ENCODE results near the gene GRM4.

GRM4 gene

GRCh38 chr6:34029489-34030280 is 116.2 kb downstream of the GRM4 start:
- no peak for DNase-seq
- H3K4me3 Mint-ChIP-seq: no peak overlapping the region
- H3K27ac Mint-ChIP-seq: no peak overlapping the region
- CTCF ChIA-PET: interaction anchor here (1.0 to 8.4 kb wide), 3 partner anchors 177 to 266 kb away, joined by 3 to 167 read pairs (median 118); no protein-coding TSS in a partner anchor
- no peaks in the 10 kb centered on the region for H3K4me1 Mint-ChIP-seq
- no peaks in the 10 kb centered on the region for H3K36me3 Mint-ChIP-seq
- peaks cover 20% of the 10 kb centered on the region for H3K27me3 Mint-ChIP-seq
- no peaks in the 10 kb centered on the region for H3K9me3 Mint-ChIP-seq

DNA sequence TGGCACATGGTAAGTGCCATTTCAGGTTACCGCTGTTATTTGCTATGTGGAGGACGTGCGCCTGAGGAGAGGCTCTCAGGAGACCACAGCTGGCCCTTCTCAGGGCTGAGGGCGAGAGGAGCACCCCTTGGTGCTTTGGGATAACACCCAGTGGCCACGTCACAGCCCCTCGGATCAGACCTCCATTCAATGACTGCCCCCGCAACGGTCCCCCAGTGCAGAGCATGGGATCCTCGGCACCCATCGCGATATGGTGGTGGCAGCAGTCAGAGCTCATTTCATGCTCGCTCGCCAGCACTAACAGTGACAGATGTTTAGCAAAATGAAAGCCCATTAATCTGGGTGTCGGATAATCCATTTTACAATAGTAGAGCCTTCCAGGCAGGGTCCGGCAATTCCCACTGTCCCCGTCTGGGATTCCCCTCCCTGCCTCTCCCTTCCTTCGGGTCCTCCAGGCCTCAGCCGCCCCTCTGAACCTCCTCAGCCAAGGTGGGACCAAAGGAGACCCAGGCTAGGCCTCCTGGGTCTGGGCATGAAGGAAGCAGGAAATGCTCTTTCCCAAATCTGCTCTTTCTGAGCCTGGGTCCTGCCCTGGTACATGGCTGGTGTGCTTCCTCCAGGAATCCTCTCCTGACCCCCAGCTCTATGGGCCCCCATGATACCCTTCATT is 117.1 kb downstream of the GRM4 start:
- H3K27me3 Mint-ChIP-seq: peaks cover 16% of the 10 kb centered on the region
- no peaks in the 10 kb centered on the region for H3K4me1 Mint-ChIP-seq
- H3K9me3 Mint-ChIP-seq: no peaks in the 10 kb centered on the region
- CTCF ChIA-PET: interaction anchor here (1.2 to 8.4 kb wide), 6 partner anchors 176 to 317 kb away, joined by 4 to 167 read pairs (median 14); partner anchors contain the start of gene UQCC2
- H3K4me3 Mint-ChIP-seq: no peak overlapping the region
- no peak for DNase-seq
- no peak overlapping the region for H3K27ac Mint-ChIP-seq
- H3K36me3 Mint-ChIP-seq: no peaks in the 10 kb centered on the region

- H3K36me3 Mint-ChIP-seq: no peaks in the 10 kb centered on the region
- H3K9me3 Mint-ChIP-seq: no peaks in the 10 kb centered on the region
- CTCF ChIA-PET: interaction anchor here (0.6 to 8.4 kb wide), 21 partner anchors 9 to 316 kb away, joined by 3 to 167 read pairs (median 6); partner anchors contain the start of gene UQCC2
- DNase-seq: no peak
- H3K4me3 Mint-ChIP-seq: no peak overlapping the region
- no peaks in the 10 kb centered on the region for H3K4me1 Mint-ChIP-seq
- peaks cover 14% of the 10 kb centered on the region for H3K27me3 Mint-ChIP-seq
- no peak overlapping the region for H3K27ac Mint-ChIP-seq
These were observed 117.9 kb downstream of the GRM4 start for GRCh38 chr6:34027939-34028441.

- Mint-ChIP-seq H3K27me3 (peaks cover 18% of the 10 kb centered on the region), H3K27ac (no peak overlapping the region), H3K36me3 (no peaks in the 10 kb centered on the region), H3K9me3 (no peaks in the 10 kb centered on the region), H3K4me3 (no peak overlapping the region), H3K4me1 (no peaks in the 10 kb centered on the region)
- CTCF ChIA-PET: interaction anchor here (0.6 to 8.4 kb wide), 21 partner anchors 9 to 316 kb away, joined by 3 to 167 read pairs (median 6); partner anchors contain the start of gene UQCC2
- peak; percentile 74 for DNase-seq
These were observed 118.4 kb downstream of the GRM4 start for GRCh38 chr6:34027445-34027936.

- no peak for DNase-seq
- CTCF ChIA-PET: interaction anchor here (0.5 to 8.4 kb wide), 9 partner anchors 11 to 510 kb away, joined by 3 to 167 read pairs (median 4); partner anchors contain the start of gene UQCC2
- H3K9me3 Mint-ChIP-seq: no peaks in the 10 kb centered on the region
- no peak overlapping the region for H3K4me3 Mint-ChIP-seq
- no peaks in the 10 kb centered on the region for H3K4me1 Mint-ChIP-seq
- no peaks in the 10 kb centered on the region for H3K36me3 Mint-ChIP-seq
- no peak overlapping the region for H3K27ac Mint-ChIP-seq
- H3K27me3 Mint-ChIP-seq: peaks cover 24% of the 10 kb centered on the region
These were observed 120.0 kb downstream of the GRM4 start for GRCh38 chr6:34025861-34026260.

DNA sequence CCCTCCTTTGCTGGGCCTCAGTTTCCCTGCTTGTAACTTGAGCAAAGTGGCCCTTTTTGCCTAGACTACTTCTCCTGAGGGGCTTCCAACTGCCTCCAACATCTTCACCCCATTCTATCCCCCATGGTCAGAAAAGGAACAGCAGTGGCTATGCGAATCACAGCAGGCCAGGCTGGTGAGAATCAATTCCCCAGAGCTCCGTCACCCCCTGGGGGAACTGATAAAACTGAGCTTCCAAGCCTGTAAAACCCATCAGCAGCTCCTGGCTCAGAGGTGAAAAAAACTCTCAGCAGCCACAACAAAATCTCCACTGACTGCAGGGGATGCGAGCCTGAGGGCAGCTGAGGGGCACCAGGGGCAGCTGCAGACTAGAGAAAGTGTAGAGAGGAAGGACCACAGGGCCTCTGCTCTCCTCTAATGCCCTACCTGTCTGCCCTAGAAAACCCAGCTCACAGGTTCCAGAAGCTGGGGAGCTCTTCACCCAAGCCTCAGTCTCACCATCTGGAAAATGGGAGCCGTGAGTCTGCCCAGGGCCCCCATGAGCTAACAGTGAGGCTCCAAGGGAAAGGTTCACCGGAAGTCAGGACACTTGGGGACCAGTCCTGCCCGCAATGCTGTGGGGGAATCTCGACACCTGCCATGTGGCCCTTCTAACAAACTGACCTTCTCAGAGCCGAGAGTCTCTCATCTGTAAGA is 120.6 kb downstream of the GRM4 start:
- DNase-seq: no peak
- H3K9me3 Mint-ChIP-seq: no peaks in the 10 kb centered on the region
- no peak overlapping the region for H3K4me3 Mint-ChIP-seq
- H3K4me1 Mint-ChIP-seq: no peaks in the 10 kb centered on the region
- CTCF ChIA-PET: interaction anchor here (0.5 to 8.4 kb wide), 10 partner anchors 121 to 509 kb away, joined by 3 to 167 read pairs (median 4); partner anchors contain the start of gene UQCC2
- no peaks in the 10 kb centered on the region for H3K36me3 Mint-ChIP-seq
- H3K27me3 Mint-ChIP-seq: peaks cover 24% of the 10 kb centered on the region
- H3K27ac Mint-ChIP-seq: no peak overlapping the region

DNA sequence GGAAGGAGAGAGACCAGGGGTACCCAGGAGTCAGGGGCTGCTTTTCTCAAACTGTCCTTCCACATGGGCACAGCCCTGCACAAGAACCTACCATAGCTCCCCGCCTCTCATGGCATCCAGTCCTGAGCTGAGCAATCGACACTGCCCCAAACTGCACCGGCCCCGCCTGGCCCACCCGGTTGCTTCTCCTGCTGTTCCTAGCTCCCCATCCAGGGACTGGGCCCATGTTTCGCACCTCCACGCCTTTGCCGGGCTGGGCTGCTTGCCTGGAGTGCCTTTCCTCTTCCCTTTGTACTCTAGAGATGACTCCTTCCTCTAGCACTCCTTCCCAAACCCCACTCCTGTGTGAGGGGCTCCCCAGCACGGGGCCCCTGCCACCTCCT is 123.0 kb downstream of the GRM4 start:
- peaks cover 19% of the 10 kb centered on the region for H3K27me3 Mint-ChIP-seq
- no peak for DNase-seq
- no peak overlapping the region for H3K27ac Mint-ChIP-seq
- H3K4me3 Mint-ChIP-seq: no peak overlapping the region
- no peaks in the 10 kb centered on the region for H3K36me3 Mint-ChIP-seq
- no peaks in the 10 kb centered on the region for H3K9me3 Mint-ChIP-seq
- CTCF ChIA-PET: interaction anchor here (8.4 kb wide), 1 partner anchor 253 kb away, joined by 167 read pairs; no protein-coding TSS in a partner anchor
- H3K4me1 Mint-ChIP-seq: no peaks in the 10 kb centered on the region

DNA sequence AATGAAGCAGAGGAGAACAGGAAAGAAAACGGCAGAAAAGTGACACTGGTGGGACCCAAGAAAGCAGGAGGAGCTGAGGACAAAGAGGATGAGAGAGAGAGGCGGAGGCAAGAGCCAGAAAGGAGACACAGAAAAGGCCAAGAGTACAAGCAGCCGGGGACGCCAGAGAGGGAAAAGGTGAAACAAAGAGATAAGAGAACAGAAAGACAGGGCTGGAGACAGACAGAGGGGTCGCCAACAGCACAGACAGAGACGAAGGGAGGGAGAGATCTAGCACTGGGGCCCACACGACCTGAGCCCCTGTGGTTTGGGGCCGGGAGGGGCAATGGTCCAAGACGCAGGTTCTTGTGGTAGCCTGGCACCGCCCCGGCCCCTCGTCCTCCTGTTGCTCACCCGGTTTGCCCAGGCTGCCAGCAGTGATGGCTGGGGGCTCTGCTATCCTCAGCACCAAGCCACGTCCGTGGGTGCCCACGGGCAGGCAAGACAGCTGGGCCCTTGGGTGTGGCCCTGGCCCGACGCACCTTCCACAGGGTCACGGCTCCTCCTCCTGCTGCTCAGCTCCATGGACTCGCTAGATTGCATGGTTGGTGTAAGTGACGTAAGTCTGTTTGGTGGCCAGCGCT is 123.5 kb downstream of the GRM4 start:
- CTCF ChIA-PET: interaction anchor here (8.4 kb wide), 1 partner anchor 253 kb away, joined by 167 read pairs; no protein-coding TSS in a partner anchor

DNA sequence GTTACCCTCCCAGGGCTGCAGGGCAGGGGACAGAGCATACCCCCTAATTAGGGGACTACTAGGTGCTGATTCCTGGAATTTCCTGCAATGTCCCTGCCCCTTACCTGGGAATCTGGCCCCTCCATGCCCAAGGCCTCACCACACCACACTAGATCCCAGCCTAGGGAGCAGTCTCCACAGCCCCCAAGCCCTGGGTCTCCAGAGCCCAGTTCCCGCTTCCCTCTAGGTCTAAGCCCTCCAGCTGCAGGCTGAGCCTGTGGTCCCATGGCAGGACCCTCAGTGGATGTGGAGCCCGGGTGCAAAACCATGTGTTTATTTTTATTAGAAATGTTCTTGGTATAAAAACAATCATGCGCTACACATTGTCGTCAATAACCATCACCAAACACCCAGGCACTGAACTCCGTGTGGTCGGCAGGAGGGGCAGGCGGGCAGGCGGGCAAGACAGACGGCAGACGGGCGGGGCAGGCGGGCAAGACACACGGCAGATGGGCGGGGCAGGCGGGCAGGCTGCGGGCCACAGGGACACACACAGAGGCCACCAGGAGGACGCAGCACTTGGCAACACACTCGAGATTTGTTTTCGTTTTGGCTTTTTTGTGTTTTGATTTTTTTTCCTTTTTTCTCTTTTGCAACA is 124.2 kb downstream of the GRM4 start:
- no peak overlapping the region for H3K4me3 Mint-ChIP-seq
- CTCF ChIA-PET: no interaction called here

More for the DNA sequence above, 123.5 kb downstream of the GRM4 start:
- no peak for DNase-seq
- Mint-ChIP-seq H3K27me3 (peaks cover 19% of the 10 kb centered on the region), H3K36me3 (no peaks in the 10 kb centered on the region), H3K27ac (no peak overlapping the region), H3K4me1 (no peaks in the 10 kb centered on the region), H3K4me3 (no peak overlapping the region), H3K9me3 (no peaks in the 10 kb centered on the region)

DNA sequence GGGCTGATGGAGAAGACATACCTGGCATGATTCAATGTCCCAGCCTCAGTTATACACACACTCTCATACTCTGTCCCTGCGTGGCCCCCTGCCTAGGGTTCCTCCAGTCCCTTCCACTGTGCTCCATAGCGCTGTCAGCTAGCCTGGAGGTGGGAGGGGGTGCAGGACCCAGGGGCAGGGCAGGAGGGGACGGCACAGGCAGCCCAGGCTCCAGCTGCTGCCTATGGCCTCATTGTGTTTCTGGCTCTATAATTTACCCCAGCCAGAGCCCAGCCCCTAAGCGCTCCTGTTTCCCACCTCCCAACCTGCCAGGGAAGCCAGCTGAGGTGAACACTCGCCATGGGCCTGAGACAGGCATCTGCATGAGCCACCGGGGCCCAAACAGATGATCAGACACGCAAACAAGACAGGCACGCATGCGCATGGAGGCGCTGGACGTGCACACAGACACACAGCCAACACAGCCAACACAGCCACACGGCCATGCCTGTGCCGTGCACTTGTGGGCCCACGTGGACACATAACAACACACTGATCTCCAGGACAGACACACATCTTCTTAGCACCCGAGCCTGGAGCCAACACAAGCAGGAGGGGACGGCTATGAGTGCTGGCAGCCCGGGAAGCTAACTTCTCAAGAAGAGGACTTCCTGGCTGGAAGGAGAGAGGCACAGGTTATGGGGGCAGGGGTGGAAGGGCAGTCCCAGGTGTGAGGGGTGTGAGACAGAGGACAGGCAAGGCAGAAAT is 124.9 kb downstream of the GRM4 start:
- H3K9me3 Mint-ChIP-seq: no peaks in the 10 kb centered on the region
- H3K27me3 Mint-ChIP-seq: peaks cover 16% of the 10 kb centered on the region
- no peaks in the 10 kb centered on the region for H3K36me3 Mint-ChIP-seq
- no peak overlapping the region for H3K4me3 Mint-ChIP-seq
- CTCF ChIA-PET: no interaction called here
- H3K27ac Mint-ChIP-seq: no peak overlapping the region
- no peaks in the 10 kb centered on the region for H3K4me1 Mint-ChIP-seq
- no peak for DNase-seq

More for the DNA sequence above, 124.2 kb downstream of the GRM4 start:
- DNase-seq: no peak
- Mint-ChIP-seq H3K36me3 (no peaks in the 10 kb centered on the region), H3K27me3 (peaks cover 16% of the 10 kb centered on the region), H3K9me3 (no peaks in the 10 kb centered on the region), H3K27ac (no peak overlapping the region), H3K4me1 (no peaks in the 10 kb centered on the region)

DNA sequence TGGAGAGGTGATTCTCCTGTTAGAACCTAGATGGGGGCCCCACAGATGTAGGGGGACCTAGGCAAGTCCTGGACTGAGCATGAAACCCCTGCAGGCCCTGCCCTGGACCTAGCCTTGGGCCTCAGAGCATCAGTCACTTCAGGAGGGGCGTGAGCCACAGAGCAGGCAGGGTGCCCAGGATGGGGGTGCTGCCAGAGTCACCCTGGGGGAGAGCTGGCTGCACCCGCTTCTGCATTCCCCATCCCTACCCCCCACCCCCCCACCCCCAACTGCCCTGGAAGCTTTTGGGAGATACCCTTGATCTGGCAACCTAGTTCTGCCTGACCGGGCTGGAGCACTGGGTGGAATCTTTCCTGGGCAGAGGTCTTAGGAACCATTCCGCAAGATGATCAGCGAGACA is 125.6 kb downstream of the GRM4 start:
- H3K4me3 Mint-ChIP-seq: no peak overlapping the region
- no peaks in the 10 kb centered on the region for H3K9me3 Mint-ChIP-seq
- CTCF ChIA-PET: no interaction called here
- DNase-seq: no peak
- H3K27me3 Mint-ChIP-seq: peaks cover 20% of the 10 kb centered on the region
- no peak overlapping the region for H3K27ac Mint-ChIP-seq
- no peaks in the 10 kb centered on the region for H3K4me1 Mint-ChIP-seq
- no peaks in the 10 kb centered on the region for H3K36me3 Mint-ChIP-seq

GRCh38 chr6:34018961-34019606 is 126.8 kb downstream of the GRM4 start:
- H3K9me3 Mint-ChIP-seq: no peaks in the 10 kb centered on the region
- peaks cover 20% of the 10 kb centered on the region for H3K27me3 Mint-ChIP-seq
- CTCF ChIA-PET: interaction anchor here (2.6 kb wide), 1 partner anchor 9 kb away, joined by 6 read pairs; no protein-coding TSS in a partner anchor
- H3K4me3 Mint-ChIP-seq: no peak overlapping the region
- no peak for DNase-seq
- H3K27ac Mint-ChIP-seq: no peak overlapping the region
- H3K4me1 Mint-ChIP-seq: no peaks in the 10 kb centered on the region
- H3K36me3 Mint-ChIP-seq: no peaks in the 10 kb centered on the region
